NT2/D1 (cell line): ENCODE data around the gene PLK5.

Experiments used
- DNase-seq: peaks from one replicate; pipeline ENCODE4 v3.0.0-alpha.2; 2011; ENCODE audit warnings: low read depth, low spot score
- H3K27me3 ChIP-seq: 2 replicates; pipeline ENCODE4 v1.6.0; 2011; ENCODE audit warnings: mild to moderate bottlenecking; ENCODE audit not compliant: insufficient read length, insufficient read depth
- H3K36me3 ChIP-seq: 2 replicates; pipeline ENCODE4 v1.6.1; 2011; ENCODE audit warnings: mild to moderate bottlenecking, low read length, mixed read lengths; ENCODE audit not compliant: insufficient read depth, insufficient read length
- H3K4me1 ChIP-seq: 2 replicates; pipeline ENCODE4 v1.5.1; 2011; ENCODE audit not compliant: insufficient read depth, insufficient read length
- H3K4me3 ChIP-seq: 2 replicates; pipeline ENCODE4 v1.5.1; 2011; ENCODE audit warnings: low read depth; ENCODE audit not compliant: insufficient read length
- H3K9ac ChIP-seq: 2 replicates; pipeline ENCODE4 v1.6.0; 2011; ENCODE audit warnings: low read depth; ENCODE audit not compliant: insufficient read length
- H3K9me3 ChIP-seq: 2 replicates; pipeline ENCODE4 v1.5.1; 2011; ENCODE audit warnings: mild to moderate bottlenecking, low read length; ENCODE audit not compliant: insufficient read depth
- SUZ12 ChIP-seq: IDR thresholded peaks from 2 replicates; pipeline ENCODE4 v1.6.1; 2011; ENCODE audit not compliant: insufficient read length, insufficient read depth; ENCODE audit errors: extremely low read depth
- YY1 ChIP-seq: IDR thresholded peaks from 2 replicates; pipeline ENCODE4 v1.6.1; 2011; ENCODE audit not compliant: insufficient read length, insufficient read depth
- ZNF274 ChIP-seq: IDR thresholded peaks from 2 replicates; pipeline ENCODE4 v1.6.1; 2011; ENCODE audit warnings: mild to moderate bottlenecking, low read depth, low read length

Gene PLK5

GRCh38 chr19:1575323-1576241 is 51.7 kb downstream of the PLK5 start:
- Histone ChIP-seq H3K4me3 (no peak overlapping the region), H3K27me3 (no peaks in the 10 kb centered on the region), H3K4me1 (peaks cover 3% of the 10 kb centered on the region), H3K9ac (no peak overlapping the region), H3K9me3 (no peaks in the 10 kb centered on the region), H3K36me3 (peaks cover 57% of the 10 kb centered on the region)
- TF ChIP-seq YY1 (no peak), ZNF274 (no peak), SUZ12 (no peak)
- no peak for DNase-seq

- no peak for TF ChIP-seq ZNF274
- no peak for TF ChIP-seq SUZ12
- TF ChIP-seq YY1 = no peak
- Histone ChIP-seq H3K27me3 (no peaks in the 10 kb centered on the region), H3K36me3 (peaks cover 66% of the 10 kb centered on the region)
Measured at GRCh38 chr19:1576242-1577089, 52.6 kb downstream of the PLK5 start.

GRCh38 chr19:1577090-1577928 is 53.4 kb downstream of the PLK5 start:
- peaks cover 74% of the 10 kb centered on the region for H3K36me3 ChIP-seq
- no peak for DNase-seq
- H3K9me3 ChIP-seq = no peaks in the 10 kb centered on the region
- H3K9ac ChIP-seq = no peak overlapping the region
- peaks cover 5% of the 10 kb centered on the region for H3K4me1 ChIP-seq
- TF ChIP-seq SUZ12 (no peak), ZNF274 (no peak), YY1 (no peak)
- H3K4me3 ChIP-seq = no peak overlapping the region
- H3K27me3 ChIP-seq = no peaks in the 10 kb centered on the region

More at GRCh38 chr19:1576242-1577089, 52.6 kb downstream of the PLK5 start:
- no peak for DNase-seq
- Histone ChIP-seq H3K9ac (no peak overlapping the region), H3K4me3 (no peak overlapping the region), H3K4me1 (peaks cover 4% of the 10 kb centered on the region), H3K9me3 (no peaks in the 10 kb centered on the region)

- Histone ChIP-seq H3K4me1 (peaks cover 5% of the 10 kb centered on the region), H3K27me3 (no peaks in the 10 kb centered on the region), H3K9me3 (no peaks in the 10 kb centered on the region), H3K4me3 (no peak overlapping the region), H3K36me3 (peaks cover 81% of the 10 kb centered on the region), H3K9ac (no peak overlapping the region)
- TF ChIP-seq SUZ12 (no peak), ZNF274 (no peak), YY1 (no peak)
- no peak for DNase-seq
Measured at GRCh38 chr19:1577929-1578618, 54.2 kb downstream of the PLK5 start.

GRCh38 chr19:1579222-1579621 is 55.3 kb downstream of the PLK5 start:
- Histone ChIP-seq H3K4me3 (no peak overlapping the region), H3K9ac (no peak overlapping the region), H3K9me3 (no peaks in the 10 kb centered on the region), H3K4me1 (peaks cover 5% of the 10 kb centered on the region), H3K27me3 (no peaks in the 10 kb centered on the region), H3K36me3 (peaks cover 93% of the 10 kb centered on the region)
- TF ChIP-seq SUZ12 (no peak), ZNF274 (no peak), YY1 (no peak)
- DNase-seq = no peak

GRCh38 chr19:1580382-1580781 is 56.5 kb downstream of the PLK5 start:
- Histone ChIP-seq H3K27me3 (no peaks in the 10 kb centered on the region), H3K9ac (no peak overlapping the region), H3K36me3 (peaks cover 95% of the 10 kb centered on the region), H3K4me3 (no peak overlapping the region), H3K9me3 (no peaks in the 10 kb centered on the region), H3K4me1 (peaks cover 5% of the 10 kb centered on the region)
- DNase-seq = no peak
- TF ChIP-seq YY1 (no peak), SUZ12 (no peak), ZNF274 (no peak)
